Chondrocyte (in vitro differentiated cells): ENCODE measurements around the gene TRAK1. TPM values are rescaled to one million over a fixed set of nuclear protein-coding genes. Genes with fewer than 3 reads are reported as not detected.

ENCODE experiments used
- DNase-seq: peaks from one replicate; pipeline ENCODE4 v3.0.0; 2021; ENCODE audit warnings: mixed read lengths, low spot score
- H3K27ac Mint-ChIP-seq: one replicate; pipeline ENCODE4 v1.8.0; 2021; ENCODE audit warnings: mild to moderate bottlenecking, moderate library complexity, mixed read lengths; ENCODE audit not compliant: unreplicated experiment
- H3K27me3 Mint-ChIP-seq: 2 replicates; pipeline ENCODE4 v1.8.0; 2021; ENCODE audit warnings: low read depth, mixed read lengths
- H3K36me3 Mint-ChIP-seq: 2 replicates; pipeline ENCODE4 v1.8.0; 2021; ENCODE audit warnings: low read depth, mixed read lengths
- H3K4me1 Mint-ChIP-seq: 2 replicates; pipeline ENCODE4 v1.8.0; 2021; ENCODE audit warnings: low read depth, mild to moderate bottlenecking, mixed read lengths
- H3K4me3 Mint-ChIP-seq: one replicate; pipeline ENCODE4 v1.8.0; 2021; ENCODE audit warnings: mild to moderate bottlenecking, moderate library complexity, mixed read lengths; ENCODE audit not compliant: unreplicated experiment
- H3K9me3 Mint-ChIP-seq: 2 replicates; pipeline ENCODE4 v1.8.0; 2021; ENCODE audit warnings: low read depth, mixed read lengths
- CTCF ChIP-seq: fragments of 200-600 bp; sonication (generic); IDR thresholded peaks from 2 replicates; pipeline ENCODE4 v1.5.0; 2021; ENCODE audit warnings: antibody characterized with exemption, mild to moderate bottlenecking, moderate library complexity
- total RNA-seq: library from RNA; stranded (reverse); gene quantifications from 3 replicates; pipeline ENCODE4 v1.2.1, GENCODE V29; 2021

The TRAK1 gene
- total RNA-seq, 1 donor from 2014 or later: 53.7 TPM

DNA sequence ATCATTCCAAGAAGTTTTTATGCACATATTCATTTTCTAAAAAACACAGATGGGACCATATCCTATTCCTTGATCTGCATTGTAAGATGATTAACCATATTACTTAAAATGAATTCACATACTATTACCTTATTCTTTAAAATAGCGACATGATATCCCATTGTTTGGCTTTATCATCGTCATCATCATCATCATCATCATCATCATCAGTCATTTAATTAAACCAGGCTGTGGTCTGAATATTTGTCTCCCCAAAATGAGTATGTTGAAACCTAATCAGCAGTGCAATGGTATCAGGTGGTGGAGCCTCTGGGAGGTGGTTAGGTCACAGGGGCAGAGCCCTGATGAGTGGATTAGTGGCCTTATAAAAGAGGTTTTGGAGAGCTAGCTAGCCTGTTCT, 4.4 kb downstream of the TRAK1 start:
- no peak for TF ChIP-seq CTCF
- DNase-seq: no peak
- Mint-ChIP-seq H3K4me1 (peaks cover 76% of the 10 kb centered on the region), H3K27me3 (no peaks in the 10 kb centered on the region), H3K36me3 (peaks cover 10% of the 10 kb centered on the region), H3K27ac (no peak overlapping the region), H3K4me3 (no peak overlapping the region), H3K9me3 (no peaks in the 10 kb centered on the region)

DNA sequence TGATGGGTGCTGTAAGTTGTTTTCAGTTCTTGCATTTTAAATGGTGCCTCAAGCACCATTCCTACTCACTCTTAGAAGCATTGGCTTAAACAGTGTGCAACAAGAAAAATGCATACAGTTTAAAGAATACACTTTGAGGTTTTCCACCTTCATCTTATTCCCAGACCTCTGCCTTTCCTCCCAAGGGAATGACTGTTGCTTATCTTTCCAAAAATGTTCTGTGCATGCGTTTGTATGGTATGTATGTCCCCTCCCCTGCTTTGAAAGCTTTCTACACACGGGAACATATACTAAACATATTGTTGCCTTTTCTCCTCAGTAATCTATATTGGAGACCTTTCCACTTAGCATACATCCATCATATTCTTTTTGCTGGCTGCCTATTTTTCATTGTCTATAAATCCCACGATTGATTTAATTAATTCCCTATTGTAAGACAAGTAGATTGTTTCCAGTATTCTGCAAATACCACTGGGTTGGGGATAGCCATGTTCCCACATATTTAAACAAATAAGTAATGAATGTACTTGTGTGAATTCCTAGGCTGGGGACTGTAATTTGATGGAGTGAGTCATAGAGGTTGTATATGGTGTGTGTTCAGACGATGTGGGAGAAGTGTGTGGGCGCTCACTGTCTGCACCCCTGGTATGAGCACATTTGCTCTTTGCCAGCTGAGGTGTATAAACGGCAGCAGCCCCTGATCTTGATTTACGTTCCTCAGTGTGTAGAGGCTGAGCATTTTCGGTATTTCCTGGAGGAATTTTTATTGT, 5.8 kb downstream of the TRAK1 start:
- TF ChIP-seq CTCF: no peak
- Mint-ChIP-seq H3K36me3 (peaks cover 2% of the 10 kb centered on the region), H3K9me3 (no peaks in the 10 kb centered on the region), H3K4me1 (peaks cover 74% of the 10 kb centered on the region), H3K27me3 (no peaks in the 10 kb centered on the region), H3K4me3 (no peak overlapping the region), H3K27ac (peak overlapping the region; percentile 60)
- no peak for DNase-seq

DNA sequence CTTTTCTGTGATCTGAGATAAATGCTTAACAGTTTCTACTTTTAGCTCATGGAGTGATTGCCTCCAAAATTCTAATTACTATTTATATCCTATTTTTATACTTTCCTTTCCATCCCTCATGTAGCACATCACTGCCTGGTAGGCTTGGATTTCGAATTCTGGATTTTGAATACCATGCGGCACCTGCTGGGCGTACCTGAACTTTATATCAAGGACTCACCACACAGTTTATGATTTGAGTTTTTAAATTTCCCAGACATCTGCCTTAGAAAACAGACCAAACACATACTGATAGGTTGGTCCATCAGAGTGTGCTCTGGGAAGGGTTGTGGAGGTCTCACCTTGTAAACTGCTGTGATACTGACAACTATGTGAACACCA, 6.4 kb downstream of the TRAK1 start:
- Mint-ChIP-seq H3K27me3 (no peaks in the 10 kb centered on the region), H3K27ac (peak overlapping the region; percentile 60), H3K4me1 (peaks cover 74% of the 10 kb centered on the region), H3K36me3 (no peaks in the 10 kb centered on the region), H3K4me3 (no peak overlapping the region), H3K9me3 (no peaks in the 10 kb centered on the region)
- DNase-seq: no peak
- TF ChIP-seq CTCF: peak; percentile 14

DNA sequence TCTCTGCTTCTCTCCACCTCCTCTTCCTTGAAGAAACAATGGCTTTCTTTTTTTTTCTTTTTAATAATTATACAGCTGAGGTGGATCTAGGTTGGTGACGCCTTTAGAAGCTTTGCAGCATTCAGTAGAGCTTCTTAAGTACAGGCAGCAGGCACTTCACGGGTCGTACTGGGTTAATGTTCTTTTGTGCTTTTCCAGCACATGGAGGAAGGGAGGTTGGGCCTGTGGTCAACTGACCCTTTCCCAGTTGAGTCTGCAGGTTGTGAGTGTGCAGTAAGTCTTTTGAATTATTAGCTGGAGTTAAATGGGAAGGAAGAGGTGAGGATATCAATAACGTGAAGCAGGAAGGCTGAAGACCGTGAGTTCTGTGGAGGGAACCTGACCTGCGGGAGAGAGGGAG, 7.0 kb downstream of the TRAK1 start:
- Mint-ChIP-seq H3K9me3 (no peaks in the 10 kb centered on the region), H3K36me3 (no peaks in the 10 kb centered on the region), H3K4me3 (no peak overlapping the region), H3K4me1 (peaks cover 74% of the 10 kb centered on the region), H3K27me3 (no peaks in the 10 kb centered on the region), H3K27ac (peak overlapping the region; percentile 65)
- TF ChIP-seq CTCF: no peak
- DNase-seq: no peak

DNA sequence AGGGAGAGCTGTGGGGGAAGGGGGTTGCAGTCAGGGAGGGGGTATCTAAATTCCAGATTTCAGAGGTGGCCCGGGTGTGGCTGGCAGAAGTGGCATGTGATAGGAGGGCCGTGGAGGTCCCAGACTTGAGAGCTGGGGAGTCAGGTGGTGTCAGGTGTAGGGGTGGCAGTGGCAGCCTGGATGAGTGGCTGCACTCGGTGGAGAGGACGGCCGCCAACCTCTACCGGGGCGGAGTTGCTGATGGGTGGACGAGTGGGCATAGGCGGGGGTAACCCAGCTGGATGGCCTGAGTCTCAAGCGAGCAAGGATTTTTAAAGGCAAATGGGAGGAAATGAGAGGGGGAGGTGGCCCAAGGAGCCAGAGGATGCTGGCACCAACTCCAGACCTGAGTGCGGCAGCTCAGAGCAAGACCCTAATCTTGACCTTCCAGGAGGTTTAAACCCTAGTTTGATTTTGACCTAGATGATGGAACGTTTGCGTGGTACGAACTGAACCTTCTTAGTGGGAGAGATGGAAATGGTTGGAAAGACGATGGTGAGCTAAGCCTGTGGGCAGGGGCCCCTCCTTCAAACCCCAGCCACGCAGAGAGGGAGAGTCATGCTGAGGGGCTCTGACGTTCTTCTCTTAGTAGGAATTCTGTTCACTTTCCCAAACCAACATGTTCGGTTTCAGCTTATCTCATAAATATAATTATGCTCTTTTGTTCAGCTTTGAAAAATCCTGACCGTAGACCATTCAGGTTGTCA, 8.0 kb downstream of the TRAK1 start:
- H3K27me3 Mint-ChIP-seq: no peaks in the 10 kb centered on the region
- no peaks in the 10 kb centered on the region for H3K36me3 Mint-ChIP-seq
- H3K9me3 Mint-ChIP-seq: no peaks in the 10 kb centered on the region
- peak overlapping the region; percentile 66 for H3K27ac Mint-ChIP-seq
- TF ChIP-seq CTCF: no peak
- peaks cover 65% of the 10 kb centered on the region for H3K4me1 Mint-ChIP-seq
- no peak overlapping the region for H3K4me3 Mint-ChIP-seq
- no peak for DNase-seq
